MCF 10A (cell line): ENCODE results near the gene IFT122. TPM values are rescaled to one million over a fixed set of nuclear protein-coding genes. Genes with fewer than 3 reads are reported as not detected.

Experiments
- BruUV-seq: library from RNA; stranded (reverse); fragments of 400-500 nt; replicated peaks from 2 replicates; lab custom pipeline; 2021; lab: Mats Ljungman, UMichigan
- CTCF ChIA-PET: fragments of 300-600 bp; sonication (Branson Sonifier 250); formaldehyde crosslinking; extraction: SDS; loops from one replicate; lab custom pipeline; 2021; ENCODE audit warnings: antibody characterized with exemption, inconsistent platforms; lab: Yijun Ruan, JAX
- POLR2A ChIA-PET: fragments of 300-600, 350-650 bp; sonication (Branson Sonifier 250); formaldehyde crosslinking; extraction: SDS; loops from one replicate; lab custom pipeline; 2020; ENCODE audit warnings: antibody characterized with exemption, inconsistent platforms; lab: Yijun Ruan, JAX
- DNase-seq: peaks from one replicate; pipeline ENCODE4 v3.0.0-alpha.2; 2018; ENCODE audit not compliant: unreplicated experiment
- H3K27ac Mint-ChIP-seq: one replicate; pipeline ENCODE4 v1.8.0; 2022; ENCODE audit warnings: mild to moderate bottlenecking, low read depth, mixed read lengths; ENCODE audit not compliant: unreplicated experiment
- H3K27me3 Mint-ChIP-seq: one replicate; pipeline ENCODE4 v1.8.0; 2022; ENCODE audit warnings: mixed read lengths; ENCODE audit not compliant: insufficient read depth, unreplicated experiment
- H3K36me3 Mint-ChIP-seq: one replicate; pipeline ENCODE4 v1.8.0; 2022; ENCODE audit warnings: mild to moderate bottlenecking, moderate library complexity, mixed read lengths; ENCODE audit not compliant: insufficient read depth, unreplicated experiment
- H3K4me1 Mint-ChIP-seq: one replicate; pipeline ENCODE4 v1.8.0; 2022; ENCODE audit warnings: mixed read lengths; ENCODE audit not compliant: insufficient read depth, unreplicated experiment
- H3K4me3 Mint-ChIP-seq: one replicate; pipeline ENCODE4 v1.8.0; 2022; ENCODE audit warnings: mild to moderate bottlenecking, moderate library complexity, mixed read lengths; ENCODE audit not compliant: unreplicated experiment
- H3K9me3 Mint-ChIP-seq: one replicate; pipeline ENCODE4 v1.8.0; 2022; ENCODE audit warnings: mixed read lengths; ENCODE audit not compliant: unreplicated experiment
- CTCF ChIP-seq: fragments of 200-600 bp; IDR thresholded peaks from one replicate; pipeline ENCODE4 v1.8.0; 2022; ENCODE audit warnings: antibody characterized with exemption, mild to moderate bottlenecking; ENCODE audit not compliant: unreplicated experiment
- intact Hi-C: fragments of 100-400 bp; cut with micrococcal nuclease; formaldehyde crosslinking; loops from 2 replicates; pipeline ENCODE4 v1.14.1; 2022
- total RNA-seq: library from RNA; stranded (reverse); gene quantifications from 2 replicates; pipeline ENCODE4 v1.2.3, GENCODE V29; 2022

Gene IFT122
- total RNA-seq, 1 experiment from 2014 or later: 21.0 TPM

- BruUV-seq: no TSS peak
- no peaks in the 10 kb centered on the region for H3K36me3 Mint-ChIP-seq
- H3K27ac Mint-ChIP-seq: no peak overlapping the region
- H3K27me3 Mint-ChIP-seq: no peaks in the 10 kb centered on the region
- intact Hi-C loops: no loop called here
- peak; percentile 45 for DNase-seq
- POLR2A ChIA-PET: no interaction called here
- H3K4me3 Mint-ChIP-seq: no peak overlapping the region
- CTCF ChIA-PET: interaction anchor here (0.6 to 0.7 kb wide), 2 partner anchors 11 to 554 kb away, joined by 3 to 5 read pairs; no protein-coding TSS in a partner anchor
- H3K4me1 Mint-ChIP-seq: peaks cover 12% of the 10 kb centered on the region
- TF ChIP-seq CTCF: no peak
- no peaks in the 10 kb centered on the region for H3K9me3 Mint-ChIP-seq
Observed at GRCh38 chr3:129549006-129549800, 109.2 kb downstream of the IFT122 start.

- H3K27ac Mint-ChIP-seq: no peak overlapping the region
- TF ChIP-seq CTCF: no peak
- H3K27me3 Mint-ChIP-seq: no peaks in the 10 kb centered on the region
- peaks cover 12% of the 10 kb centered on the region for H3K4me1 Mint-ChIP-seq
- intact Hi-C loops: no loop called here
- no peak for DNase-seq
- H3K4me3 Mint-ChIP-seq: no peak overlapping the region
- CTCF ChIA-PET: no interaction called here
- no peaks in the 10 kb centered on the region for H3K36me3 Mint-ChIP-seq
- POLR2A ChIA-PET: no interaction called here
- no peaks in the 10 kb centered on the region for H3K9me3 Mint-ChIP-seq
- BruUV-seq: no TSS peak
Observed at GRCh38 chr3:129549805-129550204, 109.8 kb downstream of the IFT122 start.

GRCh38 chr3:129552287-129553050 is 112.4 kb downstream of the IFT122 start:
- intact Hi-C loops: no loop called here
- H3K4me1 Mint-ChIP-seq: peaks cover 12% of the 10 kb centered on the region
- H3K27me3 Mint-ChIP-seq: no peaks in the 10 kb centered on the region
- no peaks in the 10 kb centered on the region for H3K9me3 Mint-ChIP-seq
- ChIA-PET CTCF (interaction anchor here (1.2 kb wide), 1 partner anchor 43 kb away, joined by 3 read pairs; no protein-coding TSS in a partner anchor), POLR2A (interaction anchor here (1.3 kb wide), 1 partner anchor 18 kb away, joined by 3 read pairs; no protein-coding TSS in a partner anchor)
- no peak overlapping the region for H3K27ac Mint-ChIP-seq
- DNase-seq: no peak
- H3K36me3 Mint-ChIP-seq: no peaks in the 10 kb centered on the region
- no TSS peak for BruUV-seq
- H3K4me3 Mint-ChIP-seq: no peak overlapping the region
- TF ChIP-seq CTCF: no peak

GRCh38 chr3:129553171-129553570 is 113.1 kb downstream of the IFT122 start:
- intact Hi-C loops: no loop called here
- Mint-ChIP-seq H3K27me3 (no peaks in the 10 kb centered on the region), H3K27ac (no peak overlapping the region), H3K9me3 (no peaks in the 10 kb centered on the region), H3K4me1 (peaks cover 11% of the 10 kb centered on the region), H3K4me3 (no peak overlapping the region), H3K36me3 (peaks cover 3% of the 10 kb centered on the region)
- ChIA-PET CTCF (no interaction called here), POLR2A (interaction anchor here (0.7 to 1.3 kb wide), 2 partner anchors 18 to 73 kb away, joined by 3 read pairs; no protein-coding TSS in a partner anchor)
- no TSS peak for BruUV-seq
- TF ChIP-seq CTCF: no peak
- no peak for DNase-seq
